Brain microvascular endothelial cell (primary cell): Measurements from ENCODE around the gene CACNA1D.

Experiments
- DNase-seq: peaks from one replicate; pipeline ENCODE4 v3.0.0-alpha.2; 2020
- H3K27ac ChIP-seq: fragments of 250-450 bp; sonication (Bioruptor Pico); 2 replicates; pipeline ENCODE4 v1.5.1; 2020; ENCODE audit warnings: mild to moderate bottlenecking, moderate library complexity
- H3K27me3 ChIP-seq: fragments of 250-450 bp; sonication (Bioruptor Pico); replicated peaks from 2 replicates; pipeline ENCODE4 v1.5.1; 2020; ENCODE audit warnings: mild to moderate bottlenecking
- H3K36me3 ChIP-seq: fragments of 250-450 bp; sonication (Bioruptor Pico); replicated peaks from 2 replicates; pipeline ENCODE4 v1.5.1; 2020; ENCODE audit warnings: mild to moderate bottlenecking
- H3K4me3 ChIP-seq: 2 replicates; pipeline ENCODE4 v1.5.1; 2011; ENCODE audit warnings: low read depth, mild to moderate bottlenecking, control low read depth, low read length, moderate library complexity
- CTCF ChIP-seq: IDR thresholded peaks from 2 replicates; pipeline ENCODE4 v1.5.1; 2011; ENCODE audit warnings: low read depth, mild to moderate bottlenecking, moderate library complexity, low read length, control low read depth, inconsistent platforms; ENCODE audit errors: missing control alignments
- in situ Hi-C: cut with HindIII; loops from 2 replicates; pipeline ENCODE4 v1.10.0; 2017; ENCODE audit warnings: low sequenced_read_pairs, low pct_ligation_motif_present

The CACNA1D gene

GRCh38 chr3:53677413-53677812 is 183.0 kb downstream of the CACNA1D start:
- H3K27me3 ChIP-seq, result no peaks in the 10 kb centered on the region
- DNase-seq, result no peak
- no peak overlapping the region for H3K4me3 ChIP-seq
- in situ Hi-C loops, result no loop called here
- H3K27ac ChIP-seq, result no peak overlapping the region
- TF ChIP-seq CTCF, result peak; percentile 37
- H3K36me3 ChIP-seq, result no peaks in the 10 kb centered on the region

GRCh38 chr3:53680028-53680427 is 185.6 kb downstream of the CACNA1D start:
- no peak for DNase-seq
- no peaks in the 10 kb centered on the region for H3K27me3 ChIP-seq
- H3K4me3 ChIP-seq, result no peak overlapping the region
- H3K36me3 ChIP-seq, result no peaks in the 10 kb centered on the region
- no peak for TF ChIP-seq CTCF
- H3K27ac ChIP-seq, result no peak overlapping the region
- in situ Hi-C loops, result no loop called here

- H3K36me3 ChIP-seq, result no peaks in the 10 kb centered on the region
- no peak for TF ChIP-seq CTCF
- no peaks in the 10 kb centered on the region for H3K27me3 ChIP-seq
- in situ Hi-C loops, result no loop called here
- no peak for DNase-seq
- H3K4me3 ChIP-seq, result no peak overlapping the region
- H3K27ac ChIP-seq, result no peak overlapping the region
Observed at GRCh38 chr3:53682807-53683206, 188.4 kb downstream of the CACNA1D start.

- Histone ChIP-seq H3K36me3 (no peaks in the 10 kb centered on the region), H3K27me3 (no peaks in the 10 kb centered on the region), H3K4me3 (no peak overlapping the region), H3K27ac (no peak overlapping the region)
- no peak for TF ChIP-seq CTCF
- in situ Hi-C loops, result no loop called here
- no peak for DNase-seq
Observed at GRCh38 chr3:53688066-53688465, 193.7 kb downstream of the CACNA1D start.

- Histone ChIP-seq H3K36me3 (no peaks in the 10 kb centered on the region), H3K27ac (no peak overlapping the region), H3K4me3 (no peak overlapping the region), H3K27me3 (no peaks in the 10 kb centered on the region)
- in situ Hi-C loops, result no loop called here
- DNase-seq, result no peak
- no peak for TF ChIP-seq CTCF
Observed at GRCh38 chr3:53688989-53689388, 194.6 kb downstream of the CACNA1D start.

- Histone ChIP-seq H3K4me3 (no peak overlapping the region), H3K36me3 (no peaks in the 10 kb centered on the region), H3K27ac (no peak overlapping the region), H3K27me3 (no peaks in the 10 kb centered on the region)
- DNase-seq, result no peak
- in situ Hi-C loops, result no loop called here
- no peak for TF ChIP-seq CTCF
Observed at GRCh38 chr3:53689681-53690080, 195.3 kb downstream of the CACNA1D start.
